Measurements from ENCODE around the gene DCST1.

DCST1 gene

DNA sequence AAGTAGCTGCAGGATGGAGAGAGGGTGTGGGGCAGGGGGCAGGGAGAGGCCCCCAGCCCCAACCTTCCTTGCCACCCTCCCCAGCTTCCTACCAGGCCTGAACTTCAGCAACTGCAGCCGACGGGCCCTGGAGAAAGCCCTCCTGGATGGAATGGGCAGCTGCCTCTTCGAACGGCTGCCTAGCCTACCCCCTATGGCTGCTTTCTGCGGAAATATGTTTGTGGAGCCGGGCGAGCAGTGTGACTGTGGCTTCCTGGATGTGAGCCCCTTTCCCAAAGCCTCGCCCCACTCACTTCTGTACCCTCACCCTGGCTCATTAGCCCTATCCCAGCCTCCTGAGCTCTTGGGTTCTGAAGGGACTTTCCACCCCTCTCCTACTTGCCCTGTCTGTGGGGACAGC is 23.5 kb downstream of the DCST1 start:
- DNase-seq = no peak

DNA sequence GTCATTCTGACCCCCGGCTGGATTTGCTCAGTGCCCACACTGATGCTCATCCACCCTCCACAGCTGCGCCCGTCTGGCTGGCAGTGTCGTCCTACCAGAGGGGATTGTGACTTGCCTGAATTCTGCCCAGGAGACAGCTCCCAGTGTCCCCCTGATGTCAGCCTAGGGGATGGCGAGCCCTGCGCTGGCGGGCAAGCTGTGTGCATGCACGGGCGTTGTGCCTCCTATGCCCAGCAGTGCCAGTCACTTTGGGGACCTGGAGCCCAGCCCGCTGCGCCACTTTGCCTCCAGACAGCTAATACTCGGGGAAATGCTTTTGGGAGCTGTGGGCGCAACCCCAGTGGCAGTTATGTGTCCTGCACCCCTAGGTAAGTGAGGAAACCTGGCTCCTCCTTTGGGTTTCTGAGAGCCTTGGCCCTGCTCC is 24.2 kb downstream of the DCST1 start:
- no peak for DNase-seq

DNA sequence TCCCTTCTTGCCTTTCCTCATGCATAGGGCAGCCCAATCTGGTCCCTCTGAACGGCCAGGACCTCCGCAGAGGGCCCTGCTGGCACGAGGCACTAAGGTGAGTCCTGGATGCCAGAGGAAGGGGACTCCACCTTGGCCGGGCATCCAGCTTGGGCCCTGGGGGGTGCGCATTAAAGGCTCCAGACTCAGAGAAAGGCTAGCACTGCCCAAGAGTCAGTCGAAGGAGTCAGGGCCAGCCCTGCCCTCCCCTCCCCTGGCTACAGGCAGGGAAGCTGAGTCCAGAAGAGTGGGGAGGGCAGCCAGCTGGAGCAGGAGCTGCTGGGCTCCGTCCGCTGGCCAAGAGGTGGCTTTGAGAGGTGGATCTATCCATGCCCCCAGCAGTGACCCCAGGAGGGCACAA is 27.1 kb downstream of the DCST1 start:
- no peak for DNase-seq

DNA sequence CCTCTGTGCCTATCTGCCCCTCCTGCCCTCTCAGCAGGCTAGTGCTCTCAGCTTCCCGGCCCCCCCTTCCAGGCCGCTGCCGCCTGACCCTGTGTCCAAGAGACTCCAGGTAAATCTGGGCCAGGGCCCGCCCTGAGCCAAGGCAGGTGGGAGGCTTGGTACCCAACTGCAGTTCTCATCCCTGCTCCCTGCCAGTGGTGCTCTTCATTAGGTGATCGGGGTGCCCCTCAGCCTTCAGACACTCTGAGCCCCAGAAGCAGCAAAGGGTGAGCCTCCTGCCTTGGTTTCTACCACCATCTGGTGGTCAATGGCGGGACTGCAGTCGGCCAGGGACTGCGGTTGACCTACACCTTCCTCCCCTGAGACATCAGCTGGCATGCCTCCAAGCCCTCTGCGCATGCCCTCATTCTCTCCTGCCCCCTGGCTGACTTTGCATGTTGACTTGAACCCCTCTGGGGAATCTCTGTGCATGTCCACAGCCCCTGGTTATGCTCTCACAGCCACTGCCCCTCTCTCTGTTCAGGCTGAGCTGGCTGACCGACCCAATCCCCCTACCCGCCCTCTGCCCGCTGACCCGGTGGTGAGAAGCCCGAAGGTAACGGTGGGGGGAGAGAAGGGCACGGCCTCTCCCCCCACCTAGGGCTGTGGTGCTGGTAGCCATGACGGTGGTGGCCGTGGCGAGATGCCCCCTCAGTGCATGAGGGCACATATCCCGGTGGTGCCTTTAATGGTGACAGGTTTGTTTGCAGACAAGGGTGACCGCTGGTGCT is 27.9 kb downstream of the DCST1 start:
- DNase-seq = peak in 1 of 2 donors; percentile 96

DNA sequence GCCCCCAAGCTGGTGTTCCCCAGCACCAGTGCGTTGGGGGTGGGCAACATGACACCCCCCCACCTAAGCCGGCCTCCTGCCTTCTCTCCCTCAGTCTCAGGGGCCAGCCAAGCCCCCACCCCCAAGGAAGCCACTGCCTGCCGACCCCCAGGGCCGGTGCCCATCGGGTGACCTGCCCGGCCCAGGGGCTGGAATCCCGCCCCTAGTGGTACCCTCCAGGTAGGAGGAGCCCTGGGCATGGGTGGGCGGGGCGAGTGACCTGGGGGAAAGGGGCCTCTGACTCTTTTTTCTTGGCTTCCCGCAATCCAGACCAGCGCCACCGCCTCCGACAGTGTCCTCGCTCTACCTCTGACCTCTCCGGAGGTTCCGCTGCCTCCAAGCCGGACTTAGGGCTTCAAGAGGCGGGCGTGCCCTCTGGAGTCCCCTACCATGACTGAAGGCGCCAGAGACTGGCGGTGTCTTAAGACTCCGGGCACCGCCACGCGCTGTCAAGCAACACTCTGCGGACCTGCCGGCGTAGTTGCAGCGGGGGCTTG is 28.6 kb downstream of the DCST1 start:
- DNase-seq = no peak

DNA sequence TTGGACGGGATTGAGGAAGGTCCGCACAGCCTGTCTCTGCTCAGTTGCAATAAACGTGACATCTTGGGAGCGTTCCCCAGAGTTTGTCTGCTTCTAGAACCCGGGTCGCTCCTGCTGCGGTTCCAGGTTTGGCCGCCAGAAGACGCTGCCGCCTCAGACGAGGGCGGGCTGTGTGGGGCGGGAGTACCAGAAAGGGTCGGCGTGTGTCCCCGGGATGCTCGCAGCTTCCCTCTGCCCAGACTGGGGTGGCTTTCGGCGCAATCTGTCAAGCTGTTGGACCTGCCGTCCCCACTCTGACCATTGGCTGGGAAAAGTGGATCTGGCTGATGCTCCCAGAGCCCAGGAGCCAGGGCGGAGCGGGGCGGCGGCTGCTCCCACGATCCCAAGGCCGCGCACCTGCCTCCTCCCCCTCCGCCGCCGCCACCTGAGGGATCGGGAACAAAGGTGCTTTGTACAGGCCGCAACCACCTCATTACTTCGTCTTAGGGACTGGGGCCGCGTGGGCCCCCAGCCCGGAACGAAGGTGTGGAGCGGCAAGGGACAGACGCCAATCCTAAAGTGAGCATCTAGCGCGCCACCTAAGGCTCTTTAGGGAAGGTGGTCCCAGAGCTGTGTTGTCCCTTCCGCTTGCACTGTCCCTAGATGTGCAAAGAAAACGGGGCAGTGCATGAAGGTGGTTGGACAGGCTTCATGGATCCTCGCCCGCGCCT is 29.2 kb downstream of the DCST1 start:
- peak in 1 of 2 donors; percentile 63 for DNase-seq

DNA sequence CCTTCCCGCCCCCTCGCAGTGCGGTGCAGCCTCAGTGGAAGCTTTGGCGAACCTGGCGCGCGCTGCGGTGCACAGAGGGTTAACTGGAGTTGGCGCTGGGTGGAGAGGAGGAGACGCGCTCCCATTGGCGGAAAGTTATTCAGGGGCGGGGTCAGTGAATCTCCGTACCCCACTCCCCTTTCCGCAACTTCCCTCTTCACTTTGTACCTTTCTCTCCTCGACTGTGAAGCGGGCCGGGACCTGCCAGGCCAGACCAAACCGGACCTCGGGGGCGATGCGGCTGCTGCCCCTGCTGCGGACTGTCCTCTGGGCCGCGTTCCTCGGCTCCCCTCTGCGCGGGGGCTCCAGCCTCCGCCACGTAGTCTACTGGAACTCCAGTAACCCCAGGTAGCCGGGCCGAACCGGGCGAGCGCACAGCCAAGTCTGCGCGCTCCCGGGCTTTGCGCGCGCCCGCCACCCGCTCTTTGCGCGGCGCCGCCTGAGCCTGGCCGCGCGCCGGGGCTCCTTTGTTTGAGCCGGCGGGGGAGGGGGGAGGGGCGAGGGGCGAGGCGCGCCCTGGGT is 30.0 kb downstream of the DCST1 start, which contains the start of gene EFNA4:
EFNA4 (plus strand) TSS at position 191 of the 561 bp plus-strand sequence; CDS start at position 275, 84 bp downstream.
- DNase-seq = peak; percentile 68 to 79

DNA sequence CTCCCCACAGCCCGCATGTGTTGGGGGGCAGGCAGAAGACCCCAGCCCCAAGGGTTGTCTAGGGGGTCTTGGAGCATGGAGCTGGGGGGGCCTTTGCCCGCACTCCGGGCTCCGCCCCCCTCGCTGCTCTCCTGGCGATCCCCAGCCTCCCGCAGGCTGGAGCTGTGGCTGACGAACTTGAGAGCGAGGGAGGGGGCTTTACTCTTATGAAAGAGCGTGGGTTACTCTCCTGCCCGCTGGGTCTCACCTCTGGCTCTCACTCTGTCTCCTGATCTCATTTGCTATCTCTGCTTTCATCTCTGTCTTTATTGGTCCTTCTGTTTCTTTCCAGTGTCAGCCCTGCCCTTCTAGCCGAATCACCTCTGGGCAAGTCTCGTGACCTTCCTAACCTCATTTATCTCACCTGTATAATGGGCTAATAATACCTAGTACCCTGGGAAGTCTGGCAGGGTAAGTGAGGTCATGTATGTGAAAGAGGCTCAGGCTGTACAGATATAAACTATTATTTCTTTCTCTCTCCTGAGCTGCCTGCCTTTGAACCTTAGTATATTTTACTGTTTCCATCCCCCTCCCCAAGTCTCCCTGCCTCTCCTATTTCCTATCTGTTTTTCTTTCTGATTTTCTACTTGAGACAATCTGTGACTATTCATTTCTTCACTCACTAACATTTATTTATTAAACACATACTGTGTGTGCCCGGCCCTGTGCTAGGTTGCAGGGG is 30.6 kb downstream of the DCST1 start:
- DNase-seq = no peak

DNA sequence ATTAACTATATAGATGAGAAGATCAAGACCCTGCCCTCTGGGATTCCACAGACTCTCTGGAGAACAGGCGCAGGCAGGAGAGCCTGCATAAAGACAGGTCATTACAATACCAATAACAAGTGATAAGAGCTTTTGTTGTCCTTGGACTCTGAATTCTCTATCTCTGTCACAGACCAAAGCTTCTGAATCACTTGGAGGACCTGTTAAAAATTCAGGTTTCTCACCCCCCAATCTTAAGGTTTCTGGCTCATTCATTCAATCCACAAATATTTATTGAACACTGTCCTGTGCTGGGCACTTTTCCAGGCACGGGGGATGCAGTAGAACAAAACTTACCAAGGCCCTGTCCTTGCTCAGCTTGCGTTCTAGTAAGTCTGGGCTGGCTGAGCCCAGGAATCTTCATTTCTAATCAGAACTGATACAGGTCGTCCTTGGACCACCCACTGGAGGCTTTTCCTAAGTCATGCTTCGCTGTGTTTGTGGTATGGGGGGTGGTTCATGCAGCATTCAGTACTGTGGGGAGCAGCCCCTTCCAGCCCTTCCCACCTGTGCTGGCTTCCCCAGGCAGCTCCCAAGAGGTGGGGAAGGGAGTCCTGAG is 31.3 kb downstream of the DCST1 start:
- no peak for DNase-seq

DNA sequence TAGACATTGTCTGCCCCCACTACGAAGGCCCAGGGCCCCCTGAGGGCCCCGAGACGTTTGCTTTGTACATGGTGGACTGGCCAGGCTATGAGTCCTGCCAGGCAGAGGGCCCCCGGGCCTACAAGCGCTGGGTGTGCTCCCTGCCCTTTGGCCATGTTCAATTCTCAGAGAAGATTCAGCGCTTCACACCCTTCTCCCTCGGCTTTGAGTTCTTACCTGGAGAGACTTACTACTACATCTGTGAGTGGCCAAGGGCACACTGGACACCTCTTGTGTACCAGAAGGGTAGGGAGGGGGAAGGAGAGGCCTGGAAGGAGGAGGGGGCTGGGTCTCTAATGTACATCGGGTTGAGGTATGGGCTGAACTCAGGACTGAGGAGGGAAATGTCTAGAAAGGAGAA is 33.2 kb downstream of the DCST1 start:
- no peak for DNase-seq

DNA sequence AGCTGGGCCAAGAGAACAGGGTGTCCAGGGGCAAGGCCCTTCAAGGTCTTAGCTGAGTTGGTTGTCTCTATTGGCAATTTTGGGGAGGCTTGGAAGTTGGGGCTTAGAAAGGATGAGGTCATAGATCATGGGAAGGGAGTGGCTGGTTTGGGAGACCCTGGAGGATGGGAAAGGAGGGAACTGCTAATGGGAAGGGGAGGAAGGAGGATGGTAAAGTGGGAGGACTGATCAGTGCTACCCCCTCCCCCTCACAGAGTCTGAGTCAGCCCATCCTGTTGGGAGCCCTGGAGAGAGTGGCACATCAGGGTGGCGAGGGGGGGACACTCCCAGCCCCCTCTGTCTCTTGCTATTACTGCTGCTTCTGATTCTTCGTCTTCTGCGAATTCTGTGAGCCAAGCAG is 35.0 kb downstream of the DCST1 start:
- no peak for DNase-seq

DNA sequence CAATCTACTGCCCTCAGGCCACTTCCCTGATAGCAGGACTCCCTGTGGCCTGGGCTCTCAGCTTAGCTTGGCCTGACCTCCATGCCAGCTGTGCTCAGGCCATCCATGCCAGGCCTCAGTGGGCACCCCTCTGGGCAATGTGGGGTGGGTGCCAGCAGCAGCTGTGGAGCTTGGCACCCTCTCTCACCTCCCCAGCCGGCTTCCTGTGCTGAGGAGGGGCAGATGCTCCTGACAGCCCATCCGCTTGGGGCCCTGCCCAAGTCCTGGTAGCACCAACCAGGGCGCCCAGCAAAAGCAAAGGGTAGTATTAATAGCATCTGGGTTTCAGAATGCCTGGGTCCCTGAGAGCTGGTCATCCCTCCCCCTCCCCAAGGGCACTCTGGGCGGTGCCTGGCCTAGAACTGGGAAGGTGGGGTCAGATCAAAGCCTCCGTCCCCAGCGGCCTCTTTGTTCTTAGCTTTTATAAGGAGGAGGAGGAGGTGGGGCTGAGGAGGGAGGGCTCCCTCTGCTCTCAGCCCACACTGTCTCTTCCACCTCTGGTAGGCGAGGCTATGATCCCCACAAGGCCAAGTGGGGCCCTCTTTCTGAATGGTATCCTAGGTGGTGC is 36.0 kb downstream of the DCST1 start:
- no peak for DNase-seq

DNA sequence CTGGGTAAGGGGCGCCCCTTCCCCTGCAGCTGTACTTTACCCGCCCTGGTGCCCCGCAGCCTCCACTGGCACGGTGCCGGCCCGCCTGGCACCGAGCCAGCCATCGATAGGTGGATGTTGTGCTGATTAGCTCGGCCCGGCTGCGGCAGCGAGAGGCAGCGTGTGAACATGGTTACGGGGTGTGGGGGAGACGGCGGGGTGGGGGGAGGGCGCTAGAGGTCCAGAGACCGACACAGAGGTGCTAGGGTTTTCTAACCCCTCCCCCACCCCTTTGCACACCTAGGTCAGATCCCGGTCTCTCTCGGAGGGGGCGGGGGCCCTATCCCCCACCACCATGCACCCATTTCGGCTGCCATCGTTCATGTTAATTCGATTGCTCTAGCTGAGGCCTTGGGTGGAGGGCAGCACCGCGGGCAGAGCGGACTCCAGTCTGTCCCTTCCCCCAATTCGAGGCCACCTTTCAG is 36.6 kb downstream of the DCST1 start:
- no peak for DNase-seq

DNA sequence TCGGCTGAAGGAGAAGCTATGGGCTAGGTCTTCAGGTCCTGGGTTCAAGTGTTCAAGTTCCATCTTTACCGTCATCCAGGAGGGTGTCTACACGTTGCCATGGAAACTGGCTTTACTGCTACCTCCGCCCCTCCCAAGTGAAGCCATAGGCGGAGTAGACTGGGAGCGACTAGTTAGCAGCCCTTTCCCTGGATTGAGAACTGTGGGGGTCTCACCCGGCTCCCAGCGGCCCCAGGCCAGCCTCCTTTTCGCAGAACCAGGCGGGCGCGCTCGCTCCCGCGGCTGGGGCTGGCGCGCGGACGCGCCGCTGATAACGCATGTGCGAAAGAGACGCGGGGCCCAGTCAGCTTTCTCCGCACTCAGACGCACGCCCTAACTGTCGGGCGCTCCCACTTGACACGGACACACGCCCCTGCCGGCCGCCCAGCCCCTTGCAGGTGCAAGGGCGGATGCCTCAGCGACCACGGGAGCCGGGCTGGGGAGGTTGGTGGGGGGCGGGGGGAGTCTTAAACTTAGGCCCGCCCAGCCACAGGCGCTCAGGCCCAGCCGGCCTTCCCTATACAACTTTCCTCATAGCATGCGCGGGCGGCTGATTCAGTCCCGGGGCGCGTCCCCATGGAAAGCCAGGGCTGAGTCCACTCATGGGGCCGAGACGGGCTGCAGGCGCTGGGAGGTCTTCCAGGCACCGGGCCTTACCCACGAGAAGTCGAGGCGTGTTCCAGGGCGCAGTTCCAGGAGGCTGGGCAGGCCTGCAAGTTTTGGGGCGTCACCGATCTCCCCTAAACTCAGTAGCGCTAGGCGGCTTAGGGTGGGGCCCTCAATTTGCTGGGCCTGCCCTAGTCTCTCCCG is 37.3 kb downstream of the DCST1 start:
- DNase-seq = peak; percentile 71 to 78

DNA sequence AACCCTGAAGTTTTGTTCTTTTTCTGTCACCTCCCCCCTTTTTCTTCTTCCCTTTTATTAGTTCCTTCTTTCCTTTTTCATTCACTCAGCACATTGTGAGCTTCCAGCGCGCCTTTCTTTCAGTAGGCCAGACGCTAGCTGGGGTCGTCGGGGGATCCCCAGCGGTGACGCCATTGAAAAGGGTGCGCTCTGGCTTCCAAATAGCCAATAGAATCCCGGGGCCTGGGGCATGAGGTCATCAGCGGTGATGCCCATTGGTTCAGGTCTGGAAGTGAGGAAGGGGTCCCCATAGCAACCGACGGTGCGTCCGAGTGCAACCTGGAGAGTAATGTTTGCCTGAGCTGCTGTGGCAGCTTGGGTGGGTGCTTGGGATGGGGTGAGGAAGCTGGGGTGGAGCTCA is 38.1 kb downstream of the DCST1 start:
- peak in 1 of 2 donors; percentile 38 for DNase-seq

DNA sequence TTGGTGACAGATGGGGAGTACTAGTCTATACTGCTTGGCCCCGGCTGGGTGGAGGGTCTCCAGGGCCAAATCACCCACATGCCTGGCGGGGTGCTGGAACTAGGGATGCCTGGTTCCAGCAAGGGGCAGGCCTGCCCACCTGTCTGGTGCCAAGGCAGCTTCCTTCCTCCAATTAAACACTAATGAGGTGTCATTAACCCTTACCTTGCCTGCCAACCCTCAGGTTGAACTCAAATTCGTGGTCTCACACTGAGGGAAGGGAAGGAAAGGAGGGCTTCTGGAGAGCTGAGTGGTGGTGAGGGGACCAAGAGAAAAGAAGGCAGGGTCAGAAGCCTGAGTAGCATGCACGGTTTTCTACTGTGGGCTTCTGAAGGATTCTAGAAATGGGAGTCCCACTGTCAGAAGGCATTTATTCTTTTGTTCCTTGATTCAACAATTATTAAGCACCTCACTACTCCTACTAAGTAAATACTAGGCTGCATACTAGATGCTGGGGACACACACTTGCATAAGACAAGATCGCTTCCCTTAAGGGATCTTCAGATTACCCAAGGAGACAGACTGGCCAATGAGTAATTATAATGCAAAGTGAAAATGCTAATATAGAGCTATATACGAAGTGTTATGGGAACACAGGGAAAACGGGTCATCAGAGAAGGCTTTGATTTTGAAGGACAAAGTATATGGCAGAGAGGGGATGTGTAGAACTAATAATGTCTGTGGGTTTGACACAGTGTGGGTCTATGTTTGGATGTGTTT is 39.1 kb downstream of the DCST1 start:
- DNase-seq = no peak

DNA sequence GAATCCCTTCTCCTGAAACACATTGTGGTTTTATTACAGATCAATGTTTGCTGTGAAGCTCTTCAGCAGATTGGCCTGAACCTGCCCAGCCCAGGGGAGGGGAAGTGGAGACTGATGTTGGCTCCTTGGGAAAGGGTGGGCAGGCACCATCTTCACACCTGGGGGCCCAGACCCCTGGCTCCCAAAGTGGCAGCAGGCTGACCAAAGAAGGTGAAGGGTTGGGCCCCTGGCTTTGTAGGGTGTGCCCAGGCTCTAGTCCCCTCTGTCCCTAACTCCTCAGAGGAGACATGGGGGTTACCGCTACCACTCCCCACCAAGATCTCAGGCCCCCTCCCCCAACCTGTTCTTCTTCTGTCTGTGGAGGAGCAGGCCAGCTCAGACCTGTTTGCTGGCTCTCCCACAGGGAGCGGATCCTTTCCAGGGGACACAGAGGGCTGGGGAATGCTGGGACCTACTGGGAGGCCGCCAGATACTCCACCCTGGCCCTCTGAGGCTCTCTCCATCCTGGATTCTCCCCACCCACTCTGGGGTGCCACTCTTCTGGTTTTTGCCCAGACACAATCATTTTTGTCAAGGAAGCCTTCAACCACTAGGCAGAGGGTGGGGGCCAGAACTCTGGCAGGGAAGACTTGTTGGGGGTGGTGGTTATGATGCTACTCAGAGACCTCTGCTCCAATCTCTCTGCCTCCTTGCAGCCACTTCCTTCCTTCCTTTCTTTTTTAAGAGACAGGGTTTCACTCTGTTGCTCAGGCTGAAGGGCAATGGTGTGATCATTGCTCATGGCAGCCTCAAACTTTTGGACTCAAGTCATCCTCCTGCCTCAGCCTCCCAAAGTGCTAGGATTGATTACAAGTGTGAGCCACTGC is 40.0 kb downstream of the DCST1 start:
- DNase-seq = peak; percentile 38 to 51

DNA sequence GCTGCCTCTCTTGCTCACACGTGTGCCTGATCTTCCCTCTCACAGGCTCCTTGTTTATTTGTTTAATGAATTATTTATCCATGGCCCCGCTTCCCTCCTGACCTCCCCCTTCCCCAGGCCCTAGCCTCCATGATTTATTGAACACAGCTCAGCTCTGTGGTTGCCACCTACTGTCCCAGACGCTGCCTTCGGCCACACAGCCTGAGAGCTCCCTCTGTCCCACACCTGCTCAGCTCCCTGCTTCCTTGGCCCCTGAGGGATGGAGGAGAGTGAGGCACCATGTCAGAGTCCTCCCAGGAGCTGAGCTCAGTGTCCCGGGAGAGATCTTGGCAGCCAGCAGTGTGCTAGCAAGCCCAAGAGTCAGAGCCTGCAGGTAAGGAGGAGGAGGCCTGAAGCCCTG is 41.9 kb downstream of the DCST1 start:
- DNase-seq = no peak

DNA sequence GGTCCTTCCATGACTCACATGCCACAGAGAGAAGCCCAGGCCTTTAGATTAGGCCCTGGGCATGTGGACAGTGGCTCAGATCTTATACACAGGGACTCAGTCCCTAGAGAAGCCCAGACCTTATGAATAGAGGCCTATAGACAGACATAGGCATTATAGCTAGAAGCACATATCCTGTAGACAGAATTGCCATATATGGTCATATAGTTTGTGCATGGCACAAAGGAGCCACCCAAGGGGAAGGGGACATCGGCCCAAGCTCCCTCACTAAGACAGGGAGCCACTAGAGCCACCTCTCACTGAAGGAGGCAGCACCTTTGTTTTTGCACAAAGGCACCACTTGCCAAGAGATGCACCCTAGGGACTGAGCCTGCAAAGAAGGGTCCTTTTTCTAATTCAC is 42.7 kb downstream of the DCST1 start:
- DNase-seq = no peak

Measured in inflammatory macrophage treated with lipopolysaccharide for 1 hour (primary cell).